WTC11 (cell line): ENCODE results near the gene ZNF736. TPM values are rescaled to one million over a fixed set of nuclear protein-coding genes. Genes with fewer than 3 reads are reported as not detected.

Source experiments
- ATAC-seq: fragments of 200-7000 bp; cut with Tn5 transposase; 2 replicates; pipeline ENCODE4 v1.10.0; 2021; ENCODE audit warnings: mild to moderate bottlenecking, moderate library complexity
- CTCF ChIA-PET: fragments of 300-600 bp; sonication (Branson Sonifier 250); formaldehyde crosslinking; loops from one replicate; lab custom pipeline; 2021; ENCODE audit warnings: antibody characterized with exemption; lab: Charles Lee
- POLR2A ChIA-PET: fragments of 350-600 bp; sonication (Branson Sonifier 250); formaldehyde crosslinking; loops from one replicate; lab custom pipeline; 2021; ENCODE audit warnings: antibody characterized with exemption; lab: Charles Lee
- DNase-seq: peaks from one replicate; pipeline ENCODE4 v3.0.0; 2021; ENCODE audit warnings: low spot score
- H3K27ac Mint-ChIP-seq: 2 replicates; pipeline ENCODE4 v1.8.0; 2021; ENCODE audit warnings: mixed read lengths
- H3K27me3 Mint-ChIP-seq: 2 replicates; pipeline ENCODE4 v1.8.0; 2021; ENCODE audit warnings: low read depth, mild to moderate bottlenecking, moderate library complexity, mixed read lengths
- H3K36me3 Mint-ChIP-seq: 2 replicates; pipeline ENCODE4 v1.8.0; 2021; ENCODE audit warnings: mixed read lengths
- H3K4me1 Mint-ChIP-seq: 2 replicates; pipeline ENCODE4 v1.8.0; 2022; ENCODE audit warnings: mixed read lengths
- H3K4me3 Mint-ChIP-seq: 2 replicates; pipeline ENCODE4 v1.8.0; 2021; ENCODE audit warnings: mild to moderate bottlenecking, moderate library complexity, mixed read lengths
- H3K9me3 Mint-ChIP-seq: 2 replicates; pipeline ENCODE4 v1.8.0; 2021; ENCODE audit warnings: mixed read lengths
- CREM ChIP-seq: sonication (generic); formaldehyde crosslinking; IDR thresholded peaks from 2 replicates; pipeline ENCODE4 v1.8.1; 2022; ENCODE audit warnings: mild to moderate bottlenecking, missing genetic modification reagents, moderate library complexity
- ELF4 ChIP-seq: sonication (generic); formaldehyde crosslinking; IDR thresholded peaks from 2 replicates; pipeline ENCODE4 v1.8.1; 2022; ENCODE audit warnings: low read depth, mild to moderate bottlenecking, moderate library complexity, missing genetic modification reagents
- EMX1 ChIP-seq: fragments of 250-450 bp; sonication (Bioruptor Pico); IDR thresholded peaks from 2 replicates; pipeline ENCODE4 v1.8.0; 2021; ENCODE audit warnings: mild to moderate bottlenecking
- FOXK1 ChIP-seq: sonication (generic); formaldehyde crosslinking; IDR thresholded peaks from 2 replicates; pipeline ENCODE4 v1.8.0; 2022; ENCODE audit warnings: mild to moderate bottlenecking, moderate library complexity, missing genetic modification reagents
- GABPB1 ChIP-seq: sonication (generic); formaldehyde crosslinking; IDR thresholded peaks from 2 replicates; pipeline ENCODE4 v1.8.1; 2023; ENCODE audit warnings: mild to moderate bottlenecking, missing genetic modification reagents
- HMGA2 ChIP-seq: fragments of 250-450 bp; sonication (Bioruptor Pico); IDR thresholded peaks from 2 replicates; pipeline ENCODE4 v1.4.0; 2021; ENCODE audit warnings: mild to moderate bottlenecking, moderate library complexity
- IRF2 ChIP-seq: sonication (generic); formaldehyde crosslinking; IDR thresholded peaks from 2 replicates; pipeline ENCODE4 v1.8.0; 2022; ENCODE audit warnings: low read depth, missing genetic modification reagents, borderline replicate concordance
- JAZF1 ChIP-seq: fragments of 250-450 bp; sonication (Bioruptor Pico); IDR thresholded peaks from 2 replicates; pipeline ENCODE4 v1.9.0; 2021; ENCODE audit warnings: moderate library complexity, mild to moderate bottlenecking, inconsistent platforms
- KAT7 ChIP-seq: sonication (generic); formaldehyde crosslinking; IDR thresholded peaks from 2 replicates; pipeline ENCODE4 v1.8.1; 2023; ENCODE audit warnings: missing genetic modification reagents, mild to moderate bottlenecking, borderline replicate concordance
- MXD4 ChIP-seq: fragments of 250-450 bp; sonication (Bioruptor Pico); IDR thresholded peaks from 2 replicates; pipeline ENCODE4 v1.8.0; 2021; ENCODE audit warnings: mild to moderate bottlenecking, moderate library complexity, borderline replicate concordance
- MYBL2 ChIP-seq: sonication (generic); formaldehyde crosslinking; IDR thresholded peaks from 2 replicates; pipeline ENCODE4 v1.8.1; 2023; ENCODE audit warnings: mild to moderate bottlenecking, moderate library complexity, missing genetic modification reagents
- RELA ChIP-seq: sonication (generic); formaldehyde crosslinking; IDR thresholded peaks from 2 replicates; pipeline ENCODE4 v1.8.1; 2022; ENCODE audit warnings: missing genetic modification reagents, mild to moderate bottlenecking, borderline replicate concordance
- TCF7 ChIP-seq: sonication (generic); formaldehyde crosslinking; IDR thresholded peaks from 2 replicates; pipeline ENCODE4 v1.8.0; 2022; ENCODE audit warnings: mild to moderate bottlenecking, low read depth, missing genetic modification reagents, moderate library complexity
- TEAD1 ChIP-seq: sonication (generic); formaldehyde crosslinking; IDR thresholded peaks from 2 replicates; pipeline ENCODE4 v1.8.0; 2022; ENCODE audit warnings: mild to moderate bottlenecking, missing genetic modification reagents
- TEAD4 ChIP-seq: sonication (generic); formaldehyde crosslinking; IDR thresholded peaks from 2 replicates; pipeline ENCODE4 v1.8.0; 2022; ENCODE audit warnings: mild to moderate bottlenecking, missing genetic modification reagents
- TP53 ChIP-seq: sonication (generic); formaldehyde crosslinking; IDR thresholded peaks from 2 replicates; pipeline ENCODE4 v1.8.1; 2023; ENCODE audit warnings: mild to moderate bottlenecking, missing genetic modification reagents
- ZBTB21 ChIP-seq: sonication (generic); formaldehyde crosslinking; IDR thresholded peaks from 2 replicates; pipeline ENCODE4 v1.8.1; 2023; ENCODE audit warnings: mild to moderate bottlenecking, missing genetic modification reagents, borderline replicate concordance
- ZNF232 ChIP-seq: sonication (generic); formaldehyde crosslinking; IDR thresholded peaks from 2 replicates; pipeline ENCODE4 v1.8.0; 2022; ENCODE audit warnings: mild to moderate bottlenecking, missing genetic modification reagents
- total RNA-seq: library from RNA; stranded (reverse); gene quantifications from 3 replicates; pipeline ENCODE4 v1.2.3, GENCODE V29; 2021
- TF ChIP-seq, protein P1 (sequence below): sonication (generic); formaldehyde crosslinking; IDR thresholded peaks from 2 replicates; pipeline ENCODE4 v1.8.0; 2023; ENCODE audit warnings: missing genetic modification reagents, mild to moderate bottlenecking, borderline replicate concordance
- TF ChIP-seq, protein P2 (sequence below): sonication (generic); formaldehyde crosslinking; IDR thresholded peaks from 2 replicates; pipeline ENCODE4 v1.8.1; 2022; ENCODE audit warnings: low read depth, missing genetic modification reagents, borderline replicate concordance
- TF ChIP-seq, protein P3 (sequence below): fragments of 250-450 bp; sonication (Bioruptor Pico); IDR thresholded peaks from 2 replicates; pipeline ENCODE4 v1.9.0; 2021; ENCODE audit warnings: moderate library complexity, mild to moderate bottlenecking, inconsistent platforms, borderline replicate concordance
- TF ChIP-seq, protein P4 (sequence below): sonication (generic); formaldehyde crosslinking; IDR thresholded peaks from 2 replicates; pipeline ENCODE4 v1.8.1; 2023; ENCODE audit warnings: mild to moderate bottlenecking, missing genetic modification reagents, moderate library complexity

Gene ZNF736
- total RNA-seq, 1 experiment from 2014 or later: 0.02 TPM

DNA sequence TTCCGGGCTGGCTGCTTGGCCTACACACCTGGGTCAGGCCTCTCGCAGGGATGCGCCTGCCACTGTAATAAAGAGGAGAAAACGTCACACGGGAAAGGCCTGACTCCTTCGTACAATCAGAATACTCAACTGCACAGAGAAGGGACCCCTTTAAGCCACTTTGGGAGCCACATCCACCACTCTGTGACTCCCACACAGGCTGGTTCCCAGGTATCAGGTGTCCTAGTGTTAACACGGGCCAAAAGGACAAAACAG lies 5.8 kb upstream of the ZNF736 start:
- Mint-ChIP-seq H3K36me3 (peaks cover 55% of the 10 kb centered on the region), H3K27me3 (peaks cover 4% of the 10 kb centered on the region; the same call in 1 of the 2 replicates), H3K4me3 (no peak overlapping the region), H3K4me1 (no peaks in the 10 kb centered on the region), H3K9me3 (peaks cover 63% of the 10 kb centered on the region), H3K27ac (no peak overlapping the region)
- DNase-seq (no peak), ATAC-seq (no peak)
- TF ChIP-seq, protein P1, sequence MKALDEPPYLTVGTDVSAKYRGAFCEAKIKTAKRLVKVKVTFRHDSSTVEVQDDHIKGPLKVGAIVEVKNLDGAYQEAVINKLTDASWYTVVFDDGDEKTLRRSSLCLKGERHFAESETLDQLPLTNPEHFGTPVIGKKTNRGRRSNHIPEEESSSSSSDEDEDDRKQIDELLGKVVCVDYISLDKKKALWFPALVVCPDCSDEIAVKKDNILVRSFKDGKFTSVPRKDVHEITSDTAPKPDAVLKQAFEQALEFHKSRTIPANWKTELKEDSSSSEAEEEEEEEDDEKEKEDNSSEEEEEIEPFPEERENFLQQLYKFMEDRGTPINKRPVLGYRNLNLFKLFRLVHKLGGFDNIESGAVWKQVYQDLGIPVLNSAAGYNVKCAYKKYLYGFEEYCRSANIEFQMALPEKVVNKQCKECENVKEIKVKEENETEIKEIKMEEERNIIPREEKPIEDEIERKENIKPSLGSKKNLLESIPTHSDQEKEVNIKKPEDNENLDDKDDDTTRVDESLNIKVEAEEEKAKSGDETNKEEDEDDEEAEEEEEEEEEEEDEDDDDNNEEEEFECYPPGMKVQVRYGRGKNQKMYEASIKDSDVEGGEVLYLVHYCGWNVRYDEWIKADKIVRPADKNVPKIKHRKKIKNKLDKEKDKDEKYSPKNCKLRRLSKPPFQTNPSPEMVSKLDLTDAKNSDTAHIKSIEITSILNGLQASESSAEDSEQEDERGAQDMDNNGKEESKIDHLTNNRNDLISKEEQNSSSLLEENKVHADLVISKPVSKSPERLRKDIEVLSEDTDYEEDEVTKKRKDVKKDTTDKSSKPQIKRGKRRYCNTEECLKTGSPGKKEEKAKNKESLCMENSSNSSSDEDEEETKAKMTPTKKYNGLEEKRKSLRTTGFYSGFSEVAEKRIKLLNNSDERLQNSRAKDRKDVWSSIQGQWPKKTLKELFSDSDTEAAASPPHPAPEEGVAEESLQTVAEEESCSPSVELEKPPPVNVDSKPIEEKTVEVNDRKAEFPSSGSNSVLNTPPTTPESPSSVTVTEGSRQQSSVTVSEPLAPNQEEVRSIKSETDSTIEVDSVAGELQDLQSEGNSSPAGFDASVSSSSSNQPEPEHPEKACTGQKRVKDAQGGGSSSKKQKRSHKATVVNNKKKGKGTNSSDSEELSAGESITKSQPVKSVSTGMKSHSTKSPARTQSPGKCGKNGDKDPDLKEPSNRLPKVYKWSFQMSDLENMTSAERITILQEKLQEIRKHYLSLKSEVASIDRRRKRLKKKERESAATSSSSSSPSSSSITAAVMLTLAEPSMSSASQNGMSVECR (CRISPR knock-in tag): no peak
- TF ChIP-seq ELF4 (CRISPR knock-in tag) (no peak), RELA (CRISPR knock-in tag) (no peak), TEAD1 (no peak), EMX1 (CRISPR knock-in tag) (no peak), MXD4 (no peak)
- POLR2A ChIA-PET: no interaction called here
- CTCF ChIA-PET: no interaction called here

DNA sequence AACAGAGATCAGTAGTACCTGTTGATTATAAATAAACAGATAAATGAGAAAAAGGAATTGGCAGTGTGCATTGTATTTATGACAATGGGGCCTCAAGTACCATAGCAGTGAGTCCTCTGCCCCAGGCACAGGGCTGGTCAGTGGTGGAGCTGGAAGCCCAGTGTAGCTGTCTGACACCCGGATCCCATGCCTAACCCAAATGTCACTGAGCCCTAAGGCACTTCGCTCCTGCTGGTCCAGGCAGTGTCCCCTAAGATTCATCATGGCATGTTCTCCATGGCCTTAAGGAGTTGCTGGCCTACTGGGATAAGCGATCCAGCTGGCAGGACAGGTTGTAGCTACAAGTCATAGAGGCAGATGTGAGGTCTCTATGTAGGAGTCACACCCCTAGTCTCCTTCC lies 3.3 kb upstream of the ZNF736 start:
- POLR2A ChIA-PET: no interaction called here
- no peaks in the 10 kb centered on the region for H3K4me1 Mint-ChIP-seq
- no peak overlapping the region for H3K4me3 Mint-ChIP-seq
- CTCF ChIA-PET: no interaction called here
- TF ChIP-seq EMX1 (CRISPR knock-in tag) (no peak), FOXK1 (CRISPR knock-in tag) (no peak), GABPB1 (CRISPR knock-in tag) (no peak), TEAD4 (CRISPR knock-in tag) (no peak)
- TF ChIP-seq, all 79 proteins: peak for 0
- ATAC-seq: no peak
- Mint-ChIP-seq H3K27ac (no peak overlapping the region), H3K27me3 (no peaks in the 10 kb centered on the region; the same call in 1 of the 2 replicates), H3K9me3 (peaks cover 64% of the 10 kb centered on the region), H3K36me3 (peaks cover 61% of the 10 kb centered on the region)
- no peak for DNase-seq

DNA sequence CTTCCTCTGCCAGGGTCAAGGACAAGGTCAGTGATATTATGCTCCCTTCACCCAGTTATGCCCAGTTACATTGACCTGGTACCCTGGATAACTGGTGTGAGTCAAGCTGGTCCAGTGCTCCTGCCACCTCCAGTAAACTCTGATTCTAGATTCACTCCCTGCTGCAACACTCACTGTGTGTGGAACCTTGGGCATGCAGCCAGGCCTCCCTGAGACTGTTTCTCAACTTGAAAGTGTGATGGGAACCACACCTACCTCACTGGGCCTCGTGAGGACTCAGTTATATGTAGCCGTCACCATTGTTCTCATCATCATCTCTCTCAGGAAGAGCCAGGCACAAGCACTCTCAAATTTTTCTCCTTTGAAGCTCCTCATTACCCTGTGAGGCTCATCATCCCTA lies 935 bp upstream of the ZNF736 start:
- no peak for DNase-seq
- Mint-ChIP-seq H3K4me1 (no peaks in the 10 kb centered on the region), H3K9me3 (peaks cover 67% of the 10 kb centered on the region), H3K36me3 (peaks cover 64% of the 10 kb centered on the region), H3K27ac (no peak overlapping the region), H3K27me3 (no peaks in the 10 kb centered on the region; the same call in 1 of the 2 replicates), H3K4me3 (no peak overlapping the region)
- ATAC-seq: no peak
- no peak for TF ChIP-seq KAT7 (CRISPR knock-in tag)
- no peak for TF ChIP-seq JAZF1
- no peak for TF ChIP-seq HMGA2
- TF ChIP-seq IRF2 (CRISPR knock-in tag): no peak
- TF ChIP-seq, protein P2, sequence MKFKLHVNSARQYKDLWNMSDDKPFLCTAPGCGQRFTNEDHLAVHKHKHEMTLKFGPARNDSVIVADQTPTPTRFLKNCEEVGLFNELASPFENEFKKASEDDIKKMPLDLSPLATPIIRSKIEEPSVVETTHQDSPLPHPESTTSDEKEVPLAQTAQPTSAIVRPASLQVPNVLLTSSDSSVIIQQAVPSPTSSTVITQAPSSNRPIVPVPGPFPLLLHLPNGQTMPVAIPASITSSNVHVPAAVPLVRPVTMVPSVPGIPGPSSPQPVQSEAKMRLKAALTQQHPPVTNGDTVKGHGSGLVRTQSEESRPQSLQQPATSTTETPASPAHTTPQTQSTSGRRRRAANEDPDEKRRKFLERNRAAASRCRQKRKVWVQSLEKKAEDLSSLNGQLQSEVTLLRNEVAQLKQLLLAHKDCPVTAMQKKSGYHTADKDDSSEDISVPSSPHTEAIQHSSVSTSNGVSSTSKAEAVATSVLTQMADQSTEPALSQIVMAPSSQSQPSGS: no peak
- TF ChIP-seq CREM (CRISPR knock-in tag): no peak
- ChIA-PET POLR2A (no interaction called here), CTCF (no interaction called here)

DNA sequence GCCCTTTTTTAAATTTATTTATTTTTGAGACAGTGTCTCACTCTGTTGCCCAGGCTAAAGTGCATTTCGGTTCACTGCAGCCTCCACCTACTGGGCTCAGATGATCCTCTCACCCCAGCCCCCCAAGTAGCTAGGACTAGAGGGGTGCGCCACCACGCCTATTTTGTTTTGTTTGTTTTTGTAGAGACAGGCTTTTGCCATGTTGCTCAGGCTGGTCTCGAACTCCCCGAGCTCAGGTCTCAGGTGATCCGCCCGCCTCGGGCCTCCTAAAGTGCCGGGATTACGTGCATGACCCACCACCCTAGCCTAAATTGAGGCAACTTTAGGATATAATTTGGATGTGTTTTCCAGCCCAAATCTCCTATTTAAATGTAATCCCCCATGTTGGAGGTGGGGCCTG lies 805 bp downstream of the ZNF736 start:
- H3K9me3 Mint-ChIP-seq: peaks cover 61% of the 10 kb centered on the region
- no peaks in the 10 kb centered on the region for H3K4me1 Mint-ChIP-seq
- peaks cover 58% of the 10 kb centered on the region for H3K36me3 Mint-ChIP-seq
- no peak overlapping the region for H3K4me3 Mint-ChIP-seq
- ChIA-PET POLR2A (no interaction called here), CTCF (no interaction called here)
- no peaks in the 10 kb centered on the region; the same call in 1 of the 2 replicates for H3K27me3 Mint-ChIP-seq
- no peak for DNase-seq
- no peak overlapping the region for H3K27ac Mint-ChIP-seq
- no peak for ATAC-seq
- TF ChIP-seq ZBTB21 (CRISPR knock-in tag) (no peak), TP53 (no peak), MYBL2 (CRISPR knock-in tag) (no peak), EMX1 (CRISPR knock-in tag) (no peak), TCF7 (no peak), CREM (CRISPR knock-in tag) (no peak), ZNF232 (CRISPR knock-in tag) (no peak)
- TF ChIP-seq, protein P3, sequence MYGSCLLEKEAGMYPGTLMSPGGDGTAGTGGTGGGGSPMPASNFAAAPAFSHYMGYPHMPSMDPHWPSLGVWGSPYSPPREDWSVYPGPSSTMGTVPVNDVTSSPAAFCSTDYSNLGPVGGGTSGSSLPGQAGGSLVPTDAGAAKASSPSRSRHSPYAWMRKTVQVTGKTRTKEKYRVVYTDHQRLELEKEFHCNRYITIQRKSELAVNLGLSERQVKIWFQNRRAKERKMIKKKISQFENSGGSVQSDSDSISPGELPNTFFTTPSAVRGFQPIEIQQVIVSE (CRISPR knock-in tag): no peak
- TF ChIP-seq, protein P4, sequence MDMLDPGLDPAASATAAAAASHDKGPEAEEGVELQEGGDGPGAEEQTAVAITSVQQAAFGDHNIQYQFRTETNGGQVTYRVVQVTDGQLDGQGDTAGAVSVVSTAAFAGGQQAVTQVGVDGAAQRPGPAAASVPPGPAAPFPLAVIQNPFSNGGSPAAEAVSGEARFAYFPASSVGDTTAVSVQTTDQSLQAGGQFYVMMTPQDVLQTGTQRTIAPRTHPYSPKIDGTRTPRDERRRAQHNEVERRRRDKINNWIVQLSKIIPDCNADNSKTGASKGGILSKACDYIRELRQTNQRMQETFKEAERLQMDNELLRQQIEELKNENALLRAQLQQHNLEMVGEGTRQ (CRISPR knock-in tag): no peak
- TF ChIP-seq, protein P2: no peak
